A549 treated with AZD9567 at 1 μM for 4 hours (cell line): ENCODE data around the gene RPS27A. TPM values are rescaled to one million over a fixed set of nuclear protein-coding genes. Genes with fewer than 3 reads are reported as not detected.

ENCODE experiments used
- total RNA-seq: library from RNA; stranded (reverse); fragments of 200-300 nt; extraction: Qiagen RNA extraction; gene quantifications from 5 replicates; pipeline ENCODE4 v1.2.3, GENCODE V29; 2022; ENCODE audit not compliant: insufficient read depth

RPS27A gene
- total RNA-seq, result 2,308 to 2,664 TPM (median 2,577 TPM) in 5 replicates

DNA sequence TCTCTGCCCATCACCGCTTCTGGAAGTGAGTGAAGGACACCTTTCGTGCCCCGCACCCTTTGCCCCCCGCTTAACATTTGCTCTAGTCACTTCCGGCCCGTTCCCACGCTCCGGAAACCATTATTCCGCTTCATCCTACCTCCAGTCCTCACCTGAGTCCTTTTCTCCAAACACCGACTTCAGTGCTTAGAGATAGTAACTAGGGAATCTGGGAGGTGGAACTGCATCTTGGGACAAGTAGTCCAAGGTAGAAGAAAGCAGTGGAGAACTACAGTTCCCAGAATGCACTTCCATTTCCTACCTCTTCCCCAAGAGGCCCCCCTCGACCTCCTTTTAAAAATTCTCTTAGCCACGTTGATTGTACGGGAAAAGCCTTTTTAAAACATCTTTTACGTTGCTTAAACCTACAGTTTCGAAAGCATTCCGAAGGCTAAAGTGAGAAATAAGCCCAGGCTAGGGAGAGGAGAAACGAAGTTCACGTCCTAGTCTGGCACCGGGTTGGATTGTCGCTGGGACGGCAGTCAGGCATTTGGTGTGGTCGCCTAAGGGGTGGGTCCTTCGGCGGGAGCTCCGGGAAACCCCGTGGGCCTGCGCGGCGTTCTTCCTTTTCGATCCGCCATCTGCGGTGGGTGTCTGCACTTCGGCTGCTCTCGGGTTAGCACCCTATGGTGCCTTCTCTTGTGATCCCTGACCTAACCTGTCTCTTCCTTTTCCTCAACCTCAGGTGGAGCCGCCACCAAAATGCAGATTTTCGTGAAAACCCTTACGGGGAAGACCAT is at the start of gene RPS27A, which contains the start of gene CLHC1:
Gene RPS27A (plus strand): TSS at position 605 of the 779 bp plus-strand sequence. CDS start 137 bp downstream, at position 742.
Gene CLHC1 (minus strand): TSS at position 210 of the 779 bp plus-strand sequence. CDS start 9,882 bp downstream, outside the sequence.

GRCh38 chr2:55268907-55269644 is 36.6 kb downstream of the RPS27A start, which contains the start of gene MTIF2:
Gene MTIF2, minus strand, starts transcription at chr2:55269231. Its CDS starts 5,373 bp downstream, at chr2:55263858.

Other genes with a start within 250 kb of the RPS27A start
- gene RTN4, start 182.2 kb upstream of the RPS27A start, total RNA-seq, result 475 to 632 TPM (median 497 TPM) in 5 replicates
- 1.9 to 3.0 TPM (median 2.3 TPM) in 4 of 5 replicates, not detected in the other for gene CLHC1, start 395 bp upstream of the RPS27A start, total RNA-seq
- 37.1 to 44.5 TPM (median 38.9 TPM) in 5 replicates for gene MTIF2, start 36.5 kb downstream of the RPS27A start, total RNA-seq
- gene CCDC88A, start 187.2 kb downstream of the RPS27A start, total RNA-seq, result 19.2 to 27.2 TPM (median 23.0 TPM) in 5 replicates